Common myeloid progenitor, CD34-positive (primary cell): ENCODE results near the gene WDR26.

Experiments
- CTCF ChIA-PET: fragments of 350-600 bp; sonication (Branson Sonifier 250); formaldehyde crosslinking; loops from one replicate; lab custom pipeline; 2021; ENCODE audit warnings: antibody characterized with exemption; lab: Charles Lee
- POLR2A ChIA-PET: fragments of 350-600 bp; sonication (Branson Sonifier 250); formaldehyde crosslinking; loops from one replicate; lab custom pipeline; 2021; ENCODE audit warnings: antibody characterized with exemption; lab: Charles Lee
- DNase-seq, 3 donors: peaks; one replicate each; pipeline versions ENCODE4 v3.0.0 to v3.0.0-alpha.2; 2013
- H3K27ac ChIP-seq, 2 experiments: 1 replicate in 1 of 2; 2 replicates in 1 of 2; pipeline ENCODE4 v1.7.0; 2013; ENCODE audit warnings: inconsistent platforms in 2 of 2, low read length in 2 of 2, mild to moderate bottlenecking in 2 of 2, low read depth in 1 of 2, moderate library complexity in 1 of 2; ENCODE audit not compliant: severe bottlenecking in 2 of 2, insufficient read depth in 1 of 2, poor library complexity in 1 of 2
- H3K27me3 ChIP-seq, 5 experiments: replicated peaks in 2 of 5; 1 replicate in 3 of 5; 2 replicates in 2 of 5; pipeline versions ENCODE4 v1.6.1 to v1.7.0; 2013; ENCODE audit warnings: low read length in 4 of 5, mild to moderate bottlenecking in 2 of 5, moderate library complexity in 2 of 5, inconsistent platforms in 1 of 5; ENCODE audit not compliant: insufficient read depth in 5 of 5, control insufficient read depth in 4 of 5
- H3K36me3 ChIP-seq, 4 experiments: 1 replicate in 2 of 4; 2 replicates in 2 of 4; pipeline versions ENCODE4 v1.6.1 to v1.7.0; 2013; ENCODE audit warnings: low read length in 3 of 4, control low read depth in 1 of 4, mild to moderate bottlenecking in 1 of 4; ENCODE audit not compliant: control insufficient read depth in 4 of 4, insufficient read depth in 4 of 4
- H3K4me1 ChIP-seq, 4 experiments: 1 replicate in 3 of 4; 2 replicates in 1 of 4; pipeline versions ENCODE4 v1.6.1 to v1.7.1; 2013; ENCODE audit warnings: low read length in 3 of 4, mild to moderate bottlenecking in 3 of 4, control low read depth in 1 of 4, inconsistent platforms in 1 of 4, moderate library complexity in 1 of 4; ENCODE audit not compliant: control insufficient read depth in 4 of 4, insufficient read depth in 4 of 4; ENCODE audit errors: control extremely low read depth in 1 of 4
- H3K4me3 ChIP-seq, 7 experiments: 1 replicate in 4 of 7; 2 replicates in 3 of 7; pipeline versions ENCODE4 v1.5.1 to v1.7.0; 2013; ENCODE audit warnings: mild to moderate bottlenecking in 7 of 7, low read length in 6 of 7, moderate library complexity in 6 of 7, inconsistent platforms in 2 of 7, low read depth in 2 of 7, control low read depth in 1 of 7; ENCODE audit not compliant: insufficient read depth in 4 of 7, control insufficient read depth in 1 of 7; ENCODE audit errors: extremely low read depth in 1 of 7
- H3K9me3 ChIP-seq, 5 experiments: 1 replicate in 4 of 5; 2 replicates in 1 of 5; pipeline versions ENCODE4 v1.6.1 to v1.7.1; 2013; ENCODE audit warnings: low read length in 4 of 5, mild to moderate bottlenecking in 2 of 5, inconsistent platforms in 1 of 5, low read depth in 1 of 5, moderate library complexity in 1 of 5; ENCODE audit not compliant: control insufficient read depth in 4 of 5, insufficient read depth in 2 of 5; ENCODE audit errors: control extremely low read depth in 1 of 5
- WGBS: methylation state at CpG from one replicate; pipeline ENCODE4 v1.1.5; 2013; ENCODE audit not compliant: insufficient coverage; 5-methylcytosine and 5-hydroxymethylcytosine counted together

WDR26 gene

GRCh38 chr1:224404916-224405603, 29.5 kb downstream of the WDR26 start:
- CTCF ChIA-PET, result interaction anchor here (0.6 to 1.1 kb wide), 3 partner anchors 12 to 35 kb away, joined by 3 to 5 read pairs (median 4); no protein-coding TSS in a partner anchor
- Histone ChIP-seq H3K27me3 (no peaks in the 10 kb centered on the region), H3K27ac (no peak overlapping the region), H3K9me3 (no peaks in the 10 kb centered on the region), H3K4me3 (no peak overlapping the region), H3K36me3 (peaks cover 23 to 81% (median 42%) of the 10 kb centered on the region in 4 experiments), H3K4me1 (peaks cover 0 to 7% (median 0%) of the 10 kb centered on the region in 4 experiments)
- DNase-seq, result no peak
- POLR2A ChIA-PET, result interaction anchor here (0.6 kb wide), 1 partner anchor 576 kb away, joined by 4 read pairs; no protein-coding TSS in a partner anchor
- WGBS, result no CpG with 5 or more reads among the region's 3 CpGs

GRCh38 chr1:224402472-224403036, 32.0 kb downstream of the WDR26 start:
- Histone ChIP-seq H3K4me3 (no peak overlapping the region), H3K4me1 (peaks cover 0 to 7% (median 0%) of the 10 kb centered on the region in 4 experiments), H3K27me3 (no peaks in the 10 kb centered on the region), H3K27ac (no peak overlapping the region), H3K9me3 (no peaks in the 10 kb centered on the region), H3K36me3 (peaks cover 26 to 81% (median 38%) of the 10 kb centered on the region in 4 experiments)
- no CpG with 5 or more reads among the region's 1 CpG for WGBS
- CTCF ChIA-PET, result no interaction called here
- POLR2A ChIA-PET, result no interaction called here
- DNase-seq, result no peak

- Histone ChIP-seq H3K36me3 (peaks cover 20 to 86% (median 47%) of the 10 kb centered on the region in 4 experiments), H3K27ac (no peak overlapping the region), H3K27me3 (no peaks in the 10 kb centered on the region), H3K4me3 (no peak overlapping the region), H3K9me3 (no peaks in the 10 kb centered on the region), H3K4me1 (peaks cover 0 to 7% (median 0%) of the 10 kb centered on the region in 4 experiments)
- no peak for DNase-seq
- WGBS, result no CpG with 5 or more reads among the region's 1 CpG
- CTCF ChIA-PET, result interaction anchor here (1.0 kb wide), 1 partner anchor 32 kb away, joined by 3 read pairs; no protein-coding TSS in a partner anchor
- POLR2A ChIA-PET, result no interaction called here
Observed at GRCh38 chr1:224399887-224400286, 34.7 kb downstream of the WDR26 start.

- Histone ChIP-seq H3K4me3 (no peak overlapping the region), H3K4me1 (no peaks in the 10 kb centered on the region), H3K9me3 (no peaks in the 10 kb centered on the region), H3K27me3 (peaks cover 0 to 4% (median 0%) of the 10 kb centered on the region in 5 experiments), H3K36me3 (peaks cover 38 to 91% (median 65%) of the 10 kb centered on the region in 4 experiments), H3K27ac (no peak overlapping the region)
- ChIA-PET CTCF (interaction anchor here (1.0 kb wide), 1 partner anchor 13 kb away, joined by 3 read pairs; no protein-coding TSS in a partner anchor), POLR2A (no interaction called here)
- no CpG with 5 or more reads among the region's 3 CpGs for WGBS
- DNase-seq, result no peak
Observed at GRCh38 chr1:224393294-224393693, 41.3 kb downstream of the WDR26 start.

- peak; percentile 10 to 55 (median 22) for DNase-seq
- POLR2A ChIA-PET, result no interaction called here
- Histone ChIP-seq H3K4me1 (no peaks in the 10 kb centered on the region), H3K27ac (no peak overlapping the region), H3K36me3 (peaks cover 42 to 91% (median 65%) of the 10 kb centered on the region in 4 experiments), H3K27me3 (peaks cover 0 to 4% (median 0%) of the 10 kb centered on the region in 5 experiments), H3K9me3 (no peaks in the 10 kb centered on the region), H3K4me3 (no peak overlapping the region)
- no CpG with 5 or more reads among the region's 4 CpGs for WGBS
- CTCF ChIA-PET, result no interaction called here
Observed at GRCh38 chr1:224392411-224393249, 42.0 kb downstream of the WDR26 start.

- Histone ChIP-seq H3K27ac (no peak overlapping the region), H3K4me3 (no peak overlapping the region), H3K9me3 (no peaks in the 10 kb centered on the region), H3K4me1 (no peaks in the 10 kb centered on the region), H3K36me3 (peaks cover 38 to 79% (median 56%) of the 10 kb centered on the region in 4 experiments), H3K27me3 (peaks cover 0 to 9% (median 0%) of the 10 kb centered on the region in 5 experiments)
- WGBS, result no CpG with 5 or more reads among the region's 5 CpGs
- POLR2A ChIA-PET, result no interaction called here
- no peak for DNase-seq
- CTCF ChIA-PET, result no interaction called here
Observed at GRCh38 chr1:224390517-224390916, 44.1 kb downstream of the WDR26 start.
